Tracheal epithelial cell (primary cell): ENCODE measurements around the gene OR2A1. TPM values are rescaled to one million over a fixed set of nuclear protein-coding genes. Genes with fewer than 3 reads are reported as not detected.

Experiments used
- total RNA-seq: library from RNA; depleted of rRNA; stranded (reverse); fragments of >200 nt; gene quantifications from 2 replicates; pipeline ENCODE4 v1.2.1, GENCODE V29; 2014

Gene OR2A1
- total RNA-seq, result not detected in 2 replicates

GRCh38 chr7:144311872-144312469, at the start of gene OR2A1:
Gene OR2A1, plus strand, starts transcription at chr7:144312419. Its CDS starts 5,706 bp downstream, at chr7:144318125.

GRCh38 chr7:144264692-144265091, 47.5 kb upstream of the OR2A1 start, which contains the start of gene OR2A7:
Gene OR2A7, minus strand, starts transcription at chr7:144264792. Its CDS starts 5,164 bp downstream, at chr7:144259628.

GRCh38 chr7:144269188-144269587, 43.0 kb upstream of the OR2A1 start, which contains the start of gene CTAGE8:
Gene CTAGE8, minus strand, starts transcription at chr7:144269288. Its CDS starts 38 bp downstream, at chr7:144269250.

GRCh38 chr7:144355176-144355822, 43.1 kb downstream of the OR2A1 start, which contains the start of gene ARHGEF5:
Gene ARHGEF5, plus strand, starts transcription at chr7:144355402. Its CDS starts 7,268 bp downstream, at chr7:144362670.

Other genes starting within 250 kb of the OR2A1 start
- not detected in 2 replicates for gene OR2A25, start 242.6 kb upstream of the OR2A1 start, total RNA-seq
- under 0.01 TPM in 1 of 2 replicates, not detected in the other for gene OR2A12, start 226.1 kb upstream of the OR2A1 start, total RNA-seq
- gene OR2A2, start 202.8 kb upstream of the OR2A1 start, total RNA-seq, result not detected in 2 replicates
- under 0.01 TPM in 1 of 2 replicates, not detected in the other for gene OR2A14, start 189.2 kb upstream of the OR2A1 start, total RNA-seq
- 2.4 TPM in 1 of 2 replicates, not detected in the other for gene CTAGE4, start 129.0 kb upstream of the OR2A1 start, total RNA-seq
- 9.4 and 12.5 TPM in 2 replicates for gene ARHGEF35, start 116.6 kb upstream of the OR2A1 start, total RNA-seq
- not detected in 2 replicates for gene OR2A42, start 72.8 kb upstream of the OR2A1 start, total RNA-seq
- 0.85 and 1.7 TPM in 2 replicates for gene OR2A7, start 47.6 kb upstream of the OR2A1 start, total RNA-seq
- 1.9 and 2.8 TPM in 2 replicates for gene CTAGE8, start 43.1 kb upstream of the OR2A1 start, total RNA-seq
- 11.9 and 14.9 TPM in 2 replicates for gene ARHGEF5, start 43.0 kb downstream of the OR2A1 start, total RNA-seq
- gene NOBOX, start 91.3 kb downstream of the OR2A1 start, total RNA-seq, result not detected in 2 replicates